DND-41 (cell line): Measurements from ENCODE around the gene TRAF1.

Experiments used
- CTCF ChIP-seq: IDR thresholded peaks from 2 replicates; pipeline ENCODE4 v1.5.1; 2012; ENCODE audit warnings: borderline replicate concordance, low read length, moderate library complexity, mild to moderate bottlenecking; ENCODE audit not compliant: poor library complexity, severe bottlenecking; ENCODE audit errors: extremely low read depth
- EZH2 ChIP-seq: IDR thresholded peaks from 3 replicates; pipeline ENCODE4 v1.6.1; 2012; ENCODE audit warnings: borderline replicate concordance, low read depth, mild to moderate bottlenecking, moderate library complexity, low read length, inconsistent platforms; ENCODE audit not compliant: severe bottlenecking

GRCh38 chr9:120918931-120919842, 7.4 kb downstream of the TRAF1 start:
- TF ChIP-seq CTCF (no peak), EZH2 (no peak)
